HG03521 (cell line): ENCODE data around the gene TAF1A.

Source experiments
- ATAC-seq: cut with Tn5 transposase; IDR thresholded peaks from one replicate; pipeline ENCODE4 v1.9.1; 2021; ENCODE audit warnings: mild to moderate bottlenecking, moderate library complexity; ENCODE audit not compliant: unreplicated experiment

The TAF1A gene

DNA sequence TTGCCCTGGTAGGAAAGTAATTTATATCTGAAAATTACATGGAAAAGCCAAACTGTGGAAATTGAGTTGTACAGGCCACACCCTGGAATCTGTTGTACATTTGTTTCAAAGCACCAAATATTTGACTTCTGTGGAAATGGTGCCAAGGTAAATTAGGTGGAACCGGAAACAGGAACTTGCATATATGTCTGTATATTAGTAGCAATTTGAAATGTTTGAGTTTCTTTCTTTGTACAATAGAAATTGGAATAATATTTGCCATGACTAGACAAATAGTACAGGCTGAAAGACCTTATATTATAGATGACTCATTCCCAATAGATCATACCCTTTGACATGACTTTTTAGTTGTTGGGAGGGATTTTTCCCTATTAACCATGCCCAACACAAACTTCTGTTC lies 10.5 kb upstream of the TAF1A start:
- ATAC-seq = no peak

GRCh38 chr1:222596696-222597095 lies 7.0 kb upstream of the TAF1A start:
- ATAC-seq = no peak

- ATAC-seq = no peak
Measured at GRCh38 chr1:222594789-222595188, 5.1 kb upstream of the TAF1A start.

- no peak for ATAC-seq
Measured at GRCh38 chr1:222592171-222592570, 2.4 kb upstream of the TAF1A start.

DNA sequence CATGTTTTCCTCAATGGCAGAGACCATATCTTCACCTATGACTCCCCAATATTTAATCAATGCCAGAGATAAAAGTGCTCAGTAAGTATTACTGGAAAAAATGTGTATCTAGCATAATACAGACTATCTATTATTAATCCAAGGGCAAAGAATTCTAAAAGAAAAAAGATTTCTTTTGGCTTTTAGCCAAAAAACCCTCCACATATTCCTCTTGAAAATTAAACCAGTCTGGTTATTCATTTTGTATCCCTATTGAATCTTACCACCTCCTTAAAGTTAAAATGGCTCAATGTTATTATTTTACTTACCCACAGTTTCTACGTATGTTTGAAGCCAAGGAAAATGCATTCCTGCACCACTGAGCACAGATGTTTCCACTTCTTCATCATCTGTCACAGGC lies 1.6 kb downstream of the TAF1A start:
- ATAC-seq = no peak

DNA sequence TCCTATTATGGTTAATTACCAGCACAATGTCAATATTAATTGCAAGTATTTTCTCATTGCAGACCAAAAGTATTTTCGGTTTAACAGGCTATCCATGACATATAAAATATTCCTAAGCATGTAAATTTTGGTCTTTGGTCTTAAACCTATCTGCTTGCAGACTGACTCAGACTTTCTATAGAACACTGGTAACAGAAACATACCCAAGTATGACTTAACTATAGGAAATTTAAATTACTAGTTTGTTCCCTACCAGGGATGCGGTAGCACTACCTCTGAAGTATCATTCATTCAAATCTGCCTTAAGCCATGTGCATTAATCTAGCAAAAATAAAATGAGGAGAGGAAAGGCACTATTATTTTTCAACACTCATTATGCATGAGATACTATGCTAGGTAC lies 2.9 kb downstream of the TAF1A start:
- no peak for ATAC-seq

GRCh38 chr1:222583079-222583478 lies 6.7 kb downstream of the TAF1A start:
- ATAC-seq = peak; percentile 85

- ATAC-seq = no peak
Measured at GRCh38 chr1:222582099-222582774, 7.5 kb downstream of the TAF1A start.

DNA sequence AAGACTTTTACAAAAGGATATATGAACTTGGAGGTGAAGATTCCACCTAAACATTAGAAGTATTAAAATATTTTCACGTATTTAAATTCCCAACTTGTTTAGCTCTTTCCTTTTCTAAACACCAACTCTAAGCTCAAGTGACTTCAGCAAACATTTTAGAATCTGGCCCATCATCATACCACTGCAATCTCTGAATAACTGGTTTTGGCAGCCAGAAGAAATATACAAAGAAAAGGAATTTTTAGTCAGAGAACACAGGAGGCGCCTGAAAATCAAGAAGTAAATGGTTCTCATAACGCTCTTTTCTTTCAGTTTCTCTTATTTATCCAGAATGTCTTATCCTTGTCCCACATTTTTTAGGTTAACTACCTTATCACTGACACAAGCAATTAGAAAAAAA lies 10.4 kb downstream of the TAF1A start:
- no peak for ATAC-seq

- ATAC-seq = no peak
Measured at GRCh38 chr1:222570837-222571236, 18.9 kb downstream of the TAF1A start.

DNA sequence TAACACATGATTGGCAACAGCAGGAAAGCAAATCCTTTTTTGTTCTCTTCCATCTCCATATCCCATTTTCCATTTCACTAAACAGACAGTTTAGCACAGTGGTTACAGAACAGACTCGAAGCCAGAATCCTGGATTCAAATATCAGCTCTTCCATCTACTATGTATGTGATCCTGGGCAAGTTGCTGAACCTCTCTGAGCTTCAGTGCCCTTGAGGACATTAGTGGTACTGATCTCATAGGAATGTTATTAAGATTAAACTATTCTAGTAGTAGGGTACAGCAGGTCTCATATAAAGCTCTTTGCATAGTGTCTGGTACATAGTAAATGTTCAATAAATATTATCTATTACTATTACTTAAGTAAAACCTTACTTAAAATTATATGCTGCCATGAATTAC lies 28.1 kb downstream of the TAF1A start:
- ATAC-seq = peak; percentile 50

DNA sequence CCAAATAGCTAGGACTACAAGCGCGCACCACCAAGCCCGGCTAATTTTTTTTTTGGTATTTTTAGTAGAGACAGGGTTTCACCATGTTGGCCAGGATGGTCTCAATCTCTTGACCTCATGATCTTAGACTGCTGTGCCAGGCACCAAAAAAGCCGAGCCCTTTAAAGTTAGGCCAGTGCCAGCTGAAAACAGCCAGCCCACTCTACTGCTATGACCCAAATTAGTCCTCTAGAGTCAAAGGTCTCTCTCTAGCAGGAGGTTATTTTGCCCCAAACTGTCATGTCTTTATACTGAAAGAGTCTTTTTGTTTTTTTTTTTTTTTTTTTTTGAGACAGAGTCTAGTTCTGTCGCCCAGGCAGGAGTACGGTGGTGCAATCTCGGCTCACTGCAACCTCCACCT lies 32.2 kb downstream of the TAF1A start:
- ATAC-seq = no peak

DNA sequence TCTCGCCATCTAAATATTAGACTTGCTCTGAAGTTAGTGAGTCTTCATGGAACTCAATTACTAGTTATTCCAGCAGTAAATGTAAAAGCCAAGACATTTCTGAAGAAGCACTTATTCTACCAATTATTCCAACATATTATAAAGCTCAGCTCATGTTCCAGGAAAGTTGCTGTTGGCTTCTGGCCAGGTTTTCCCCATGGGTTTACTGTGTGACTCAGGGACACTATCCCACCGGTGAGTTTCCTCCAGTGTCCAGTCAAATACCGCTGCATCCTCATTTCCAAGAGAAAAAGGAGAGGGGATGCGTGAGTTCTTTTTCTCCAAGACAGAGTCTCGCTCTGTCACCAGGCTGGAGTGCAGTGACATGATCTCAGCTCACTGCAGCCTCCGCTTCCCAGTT lies 32.6 kb downstream of the TAF1A start:
- ATAC-seq = no peak

DNA sequence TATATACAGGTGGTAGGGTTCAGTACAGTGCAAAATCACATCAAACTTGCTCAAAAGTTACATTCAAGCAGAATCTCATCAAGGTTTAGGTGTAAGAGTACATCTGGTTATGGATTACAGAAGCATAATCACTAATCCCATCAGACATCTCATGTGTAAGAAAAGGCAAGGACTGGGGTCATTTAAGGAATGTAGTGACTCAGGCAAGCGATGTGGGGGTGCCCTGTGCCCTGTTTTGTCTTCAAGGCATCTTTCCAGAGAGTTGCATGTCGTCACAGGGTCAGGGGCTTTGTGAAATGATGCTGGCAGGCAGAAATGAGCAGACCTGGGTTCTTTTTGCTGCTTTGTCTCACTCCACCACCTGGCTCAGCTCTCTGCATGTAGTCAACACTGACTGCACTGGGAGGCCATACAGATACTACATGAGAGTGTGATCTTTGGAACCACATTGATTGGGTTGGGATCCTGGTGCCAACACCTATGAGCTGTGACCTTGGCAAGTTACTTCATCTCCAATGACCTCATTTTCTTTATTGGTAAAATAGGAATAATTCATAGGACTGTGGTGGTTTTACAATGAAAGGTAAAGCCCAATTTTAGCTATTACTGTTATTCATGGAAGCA lies 33.6 kb downstream of the TAF1A start:
- no peak for ATAC-seq

DNA sequence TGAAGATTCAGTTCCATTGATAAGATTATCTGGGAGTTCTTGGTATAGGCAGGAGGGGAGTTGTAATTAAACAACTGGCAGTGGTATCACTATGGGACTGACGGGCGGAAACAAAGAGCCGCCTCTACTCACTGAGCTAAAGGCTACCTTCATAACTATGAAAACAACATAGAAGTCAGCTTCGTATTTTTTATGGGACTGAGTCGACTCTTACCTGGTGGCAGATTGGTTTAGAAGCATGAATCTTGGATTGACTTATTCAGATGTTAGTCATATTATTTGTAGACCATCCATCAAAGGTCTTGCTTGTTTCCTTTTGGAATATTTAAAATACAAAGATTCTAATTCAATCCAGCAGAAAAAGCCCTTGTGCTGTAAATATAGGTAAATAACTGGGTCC lies 35.6 kb downstream of the TAF1A start:
- ATAC-seq = no peak

DNA sequence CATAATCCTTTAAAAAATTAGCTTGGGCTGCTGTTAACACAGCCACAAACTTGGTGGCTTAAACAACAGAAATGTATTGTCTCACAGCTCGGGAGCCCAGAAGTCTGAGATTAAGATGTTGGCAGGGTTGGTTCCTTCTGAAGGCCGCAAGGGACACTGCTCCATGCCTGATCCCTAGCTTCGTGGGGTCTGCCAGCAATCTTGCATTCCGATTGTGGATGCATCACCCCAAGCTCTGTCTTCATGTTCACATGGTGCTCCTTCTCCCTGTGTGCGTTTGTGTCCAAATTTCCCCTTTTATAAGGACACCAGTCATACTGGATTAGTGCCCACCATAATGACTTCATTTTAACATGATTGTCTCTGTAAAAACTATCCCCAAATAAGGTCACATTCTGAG lies 36.9 kb downstream of the TAF1A start:
- no peak for ATAC-seq

GRCh38 chr1:222547944-222548671 lies 41.6 kb downstream of the TAF1A start, which contains the start of gene HHIPL2:
HHIPL2 (minus strand) TSS chr1:222548104; CDS start chr1:222548044, 60 bp downstream.
- ATAC-seq = no peak

- ATAC-seq = no peak
Measured at GRCh38 chr1:222547260-222547614, 42.5 kb downstream of the TAF1A start.

- ATAC-seq = no peak
Measured at GRCh38 chr1:222546548-222547259, 43.0 kb downstream of the TAF1A start.

DNA sequence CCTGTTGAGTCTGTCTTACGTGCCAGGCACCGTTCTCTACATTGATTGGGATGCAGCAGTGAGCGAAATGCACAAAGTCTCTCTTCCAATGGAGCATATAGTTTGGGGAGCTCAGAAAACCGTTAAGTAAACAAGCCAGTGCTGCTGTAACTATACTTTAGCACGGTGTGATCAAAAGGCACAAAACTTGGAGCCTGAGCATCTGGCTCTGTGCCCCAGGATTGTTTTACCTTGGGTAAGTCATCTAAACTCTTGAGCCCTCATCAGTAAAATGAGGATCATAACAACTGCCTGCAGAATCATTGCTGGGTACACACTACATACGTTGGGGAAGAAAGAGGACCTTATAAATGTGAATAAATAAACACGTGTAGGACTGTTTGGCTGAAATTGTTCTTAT lies 43.6 kb downstream of the TAF1A start:
- no peak for ATAC-seq

GRCh38 chr1:222543817-222544216 lies 45.9 kb downstream of the TAF1A start:
- no peak for ATAC-seq

DNA sequence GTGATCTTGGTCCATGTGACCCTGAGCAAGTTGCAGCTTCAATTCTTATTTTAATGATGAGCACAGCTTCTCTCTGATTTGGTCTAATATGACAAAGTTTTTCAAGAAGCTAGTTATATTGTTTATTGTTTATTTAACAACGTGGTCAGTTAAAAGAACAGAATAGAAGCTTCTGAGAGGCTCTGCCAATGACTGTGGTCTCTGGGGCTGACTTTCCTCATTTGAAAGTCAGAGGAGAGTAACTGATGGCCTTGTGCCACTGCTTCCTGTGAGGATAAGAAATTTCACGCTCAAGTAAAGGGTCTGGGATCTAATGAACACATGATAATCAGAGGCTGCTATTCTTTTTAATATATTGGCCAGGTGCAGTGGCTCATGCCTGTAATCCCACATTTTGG lies 49.1 kb downstream of the TAF1A start:
- no peak for ATAC-seq
